Karpas-422 (cell line): ENCODE data around the gene PPP1R36. TPM values are rescaled to one million over a fixed set of nuclear protein-coding genes. Genes with fewer than 3 reads are reported as not detected.
"Not testable (repeated sequence)": the region's sequence is repeated elsewhere in the genome, so short reads cannot be mapped to it uniquely, and the experiment has no call there.

Experiments
- DNase-seq: peaks from one replicate; pipeline ENCODE4 v3.0.0-alpha.2; 2015
- H2AFZ ChIP-seq: fragments of 200-600 bp; sonication (generic); 2 replicates; pipeline ENCODE4 v1.6.1; 2014; ENCODE audit warnings: antibody characterized with exemption, low read length, mixed read lengths
- H3K27ac ChIP-seq: fragments of 200-600 bp; sonication (generic); 2 replicates; pipeline ENCODE4 v1.5.1; 2014; ENCODE audit warnings: mild to moderate bottlenecking, low read length, moderate library complexity
- H3K27me3 ChIP-seq: fragments of 200-600 bp; sonication (generic); 2 replicates; pipeline ENCODE4 v1.6.1; 2014; ENCODE audit warnings: low read length, mixed read lengths
- H3K36me3 ChIP-seq: fragments of 200-600 bp; sonication (generic); 2 replicates; pipeline ENCODE4 v1.6.1; 2014; ENCODE audit warnings: low read length, mixed read lengths; ENCODE audit not compliant: insufficient read depth
- H3K4me1 ChIP-seq: fragments of 200-600 bp; sonication (generic); 2 replicates; pipeline ENCODE4 v1.6.1; 2014; ENCODE audit warnings: mild to moderate bottlenecking, low read length, mixed read lengths
- H3K4me2 ChIP-seq: fragments of 200-600 bp; sonication (generic); 2 replicates; pipeline ENCODE4 v1.6.1; 2014; ENCODE audit warnings: low read length, low read depth, mild to moderate bottlenecking; ENCODE audit not compliant: poor library complexity, severe bottlenecking
- H3K4me3 ChIP-seq: fragments of 200-600 bp; sonication (generic); 2 replicates; pipeline ENCODE4 v1.5.1; 2014; ENCODE audit warnings: mild to moderate bottlenecking, antibody characterized with exemption, low read length, mixed read lengths
- H3K79me2 ChIP-seq: fragments of 200-600 bp; sonication (generic); 2 replicates; pipeline ENCODE4 v1.6.1; 2014; ENCODE audit warnings: mild to moderate bottlenecking, low read length, mixed read lengths
- H3K9ac ChIP-seq: fragments of 200-600 bp; sonication (generic); 2 replicates; pipeline ENCODE4 v1.6.0; 2014; ENCODE audit warnings: low read length
- H3K9me2 ChIP-seq: fragments of 200-600 bp; sonication (generic), shearing (Covaris generic); replicated peaks from 2 replicates; pipeline ENCODE4 v1.6.0; 2014; ENCODE audit warnings: mild to moderate bottlenecking, low read length, moderate library complexity; ENCODE audit not compliant: insufficient read depth
- H3K9me3 ChIP-seq: fragments of 300-700, 200-600 bp; sonication (generic); 2 replicates; pipeline ENCODE4 v1.6.1; 2014; ENCODE audit warnings: low read length, mixed read lengths
- H4K20me1 ChIP-seq: fragments of 200-600 bp; sonication (generic); 2 replicates; pipeline ENCODE4 v1.6.1; 2014; ENCODE audit warnings: mild to moderate bottlenecking, antibody characterized with exemption, low read length, low read depth; ENCODE audit not compliant: insufficient read depth
- total RNA-seq: library from RNA; depleted of rRNA; stranded (reverse); fragments of >200 nt; shearing (Covaris generic); gene quantifications from 2 replicates; pipeline ENCODE4 v1.2.3, GENCODE V29; 2014; ENCODE audit warnings: low replicate concordance

PPP1R36 gene
- total RNA-seq, 1 experiment from 2014 or later: 1.7 TPM

DNA sequence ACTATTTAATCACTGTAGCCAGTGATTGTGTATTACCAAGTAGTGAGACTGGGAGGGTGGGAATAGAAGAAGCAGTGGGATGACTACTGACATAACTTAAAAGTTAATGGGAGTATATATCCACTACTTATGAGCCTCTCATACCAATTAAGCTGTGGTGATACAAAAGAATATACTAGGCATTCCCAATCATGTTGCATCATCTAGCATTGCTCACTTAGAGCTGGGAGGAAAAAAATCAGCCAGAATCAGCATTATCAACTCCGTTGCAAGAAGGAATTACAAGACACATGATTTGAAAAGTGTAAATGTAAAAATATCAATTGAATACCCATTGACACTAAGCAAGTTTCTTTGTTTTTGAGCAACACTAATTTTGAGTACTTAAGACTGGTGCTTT is 745 bp upstream of the PPP1R36 start:
- H3K4me3 ChIP-seq: no peak overlapping the region
- no peak overlapping the region for H3K9ac ChIP-seq
- no peaks in the 10 kb centered on the region for H3K36me3 ChIP-seq
- no peaks in the 10 kb centered on the region for H4K20me1 ChIP-seq
- no peak for DNase-seq
- no peaks in the 10 kb centered on the region for H3K4me1 ChIP-seq
- no peak overlapping the region for H3K4me2 ChIP-seq
- H3K9me2 ChIP-seq: no peaks in the 10 kb centered on the region
- no peaks in the 10 kb centered on the region for H3K9me3 ChIP-seq
- no peaks in the 10 kb centered on the region for H3K27me3 ChIP-seq
- H3K79me2 ChIP-seq: no peaks in the 10 kb centered on the region
- H2AFZ ChIP-seq: no peak overlapping the region
- H3K27ac ChIP-seq: no peak overlapping the region

DNA sequence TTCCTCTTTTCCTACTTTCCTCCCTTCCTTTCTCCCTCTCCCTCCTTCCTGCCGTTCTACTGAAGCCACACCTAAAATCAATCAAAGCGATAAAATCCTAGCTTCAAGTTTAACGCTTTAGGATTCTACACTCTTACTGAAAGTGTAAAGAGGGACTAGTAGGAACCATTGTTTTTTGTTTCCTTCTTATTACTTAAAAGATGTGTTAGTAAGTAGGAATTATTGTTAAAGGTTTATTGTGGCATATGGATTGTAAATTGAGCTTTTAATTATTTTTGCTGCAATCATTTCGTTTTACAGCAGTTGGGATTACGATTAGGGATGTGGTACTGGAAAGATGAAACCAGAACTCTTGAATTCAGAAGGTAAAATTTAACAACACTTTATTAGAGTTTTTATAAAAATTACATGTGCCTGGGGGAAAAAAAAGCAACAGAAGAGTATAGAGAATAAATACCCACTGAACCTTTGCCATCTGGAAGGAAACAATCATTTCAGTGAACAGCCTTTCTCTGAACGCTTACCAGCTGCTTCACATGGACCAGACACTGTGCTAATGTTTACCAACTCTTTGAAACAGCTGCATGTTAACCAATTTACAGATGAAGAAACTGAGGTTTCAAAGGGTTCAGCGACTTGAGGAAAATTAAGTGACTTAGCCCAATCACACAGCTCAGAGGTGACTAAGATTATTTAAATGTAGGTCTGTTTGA is 1.0 kb downstream of the PPP1R36 start:
- H4K20me1 ChIP-seq: no peaks in the 10 kb centered on the region
- no peaks in the 10 kb centered on the region for H3K27me3 ChIP-seq
- H3K36me3 ChIP-seq: no peaks in the 10 kb centered on the region
- H3K9ac ChIP-seq: no peak overlapping the region
- H3K4me3 ChIP-seq: no peak overlapping the region
- DNase-seq: no peak
- no peaks in the 10 kb centered on the region for H3K9me3 ChIP-seq
- H3K9me2 ChIP-seq: no peaks in the 10 kb centered on the region
- H3K79me2 ChIP-seq: no peaks in the 10 kb centered on the region
- no peak overlapping the region for H2AFZ ChIP-seq
- H3K4me1 ChIP-seq: no peaks in the 10 kb centered on the region
- no peak overlapping the region for H3K4me2 ChIP-seq
- H3K27ac ChIP-seq: no peak overlapping the region

DNA sequence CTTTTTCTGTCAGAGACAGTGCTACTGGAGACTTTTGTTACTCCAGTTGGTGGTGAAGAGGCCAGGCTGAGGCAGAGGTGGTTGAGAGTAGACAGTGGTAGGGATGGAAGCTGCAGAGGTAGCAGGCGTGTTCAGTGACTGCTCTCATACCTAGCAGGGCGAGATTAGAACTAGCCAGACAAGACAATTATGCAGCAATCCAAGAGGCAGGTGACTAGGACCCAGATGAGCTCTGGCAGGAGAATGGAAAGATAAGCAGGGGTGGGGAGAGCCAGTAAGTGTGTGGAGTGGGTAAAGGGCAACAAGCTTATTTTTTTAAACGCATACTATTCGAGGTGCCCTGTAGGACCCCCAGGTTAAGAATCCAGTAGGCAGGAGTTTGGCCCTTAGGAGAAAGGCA is 4.8 kb downstream of the PPP1R36 start:
- H4K20me1 ChIP-seq: no peaks in the 10 kb centered on the region
- DNase-seq: no peak
- H3K79me2 ChIP-seq: no peaks in the 10 kb centered on the region
- no peaks in the 10 kb centered on the region for H3K4me1 ChIP-seq
- H3K9ac ChIP-seq: no peak overlapping the region
- H3K36me3 ChIP-seq: no peaks in the 10 kb centered on the region
- H3K27me3 ChIP-seq: no peaks in the 10 kb centered on the region
- no peak overlapping the region for H3K4me3 ChIP-seq
- no peak overlapping the region for H3K27ac ChIP-seq
- H2AFZ ChIP-seq: no peak overlapping the region
- H3K9me2 ChIP-seq: no peaks in the 10 kb centered on the region
- no peaks in the 10 kb centered on the region for H3K9me3 ChIP-seq
- H3K4me2 ChIP-seq: no peak overlapping the region

DNA sequence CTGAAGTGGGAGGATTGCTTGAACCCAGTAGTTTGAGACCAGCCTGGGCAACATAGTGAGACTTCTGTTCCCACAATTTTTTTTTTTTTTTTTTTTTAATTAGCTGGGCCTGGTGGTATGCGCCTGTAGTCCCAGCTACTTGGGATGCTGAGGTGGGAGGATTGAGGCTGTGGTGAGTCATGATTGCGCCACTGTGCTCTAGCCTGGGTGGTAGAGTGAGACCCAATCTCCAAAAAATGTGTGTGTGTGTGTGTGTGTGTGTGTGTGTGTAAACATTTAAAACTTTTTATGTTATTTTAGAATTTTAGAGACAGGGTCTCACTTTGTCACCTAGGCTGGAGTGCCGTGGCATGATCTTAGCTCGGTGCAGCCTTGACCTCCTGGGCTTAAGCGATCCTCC is 6.8 kb downstream of the PPP1R36 start:
- Histone ChIP-seq H3K27me3 (no peaks in the 10 kb centered on the region), H3K4me3 (no peak overlapping the region), H3K4me1 (no peaks in the 10 kb centered on the region), H3K9ac (no peak overlapping the region), H3K27ac (no peak overlapping the region), H3K4me2 (no peak overlapping the region), H4K20me1 (no peaks in the 10 kb centered on the region), H3K36me3 (no peaks in the 10 kb centered on the region), H3K9me2 (no peaks in the 10 kb centered on the region), H2AFZ (no peak overlapping the region), H3K79me2 (no peaks in the 10 kb centered on the region), H3K9me3 (no peaks in the 10 kb centered on the region)
- DNase-seq: no peak

DNA sequence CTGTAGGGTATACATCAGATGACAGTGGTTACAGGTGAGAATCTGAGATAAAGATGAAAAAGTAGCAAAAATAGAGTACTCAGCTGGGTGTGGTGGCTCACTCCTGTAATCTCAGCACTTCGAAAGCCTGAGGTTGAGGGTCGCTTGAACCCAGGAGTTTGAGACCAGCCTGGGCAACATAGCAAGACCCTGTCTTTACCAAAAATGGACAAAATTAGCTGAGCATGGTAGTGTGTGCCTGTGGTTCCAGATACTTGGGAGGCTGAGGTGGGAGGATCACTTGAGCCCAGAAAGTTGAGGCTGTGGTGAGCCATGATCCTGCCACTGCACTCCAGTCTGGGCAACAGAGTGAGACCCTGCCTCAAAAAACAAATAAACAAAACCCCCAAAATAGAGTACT is 8.5 kb downstream of the PPP1R36 start:
- H4K20me1 ChIP-seq, H3K9ac ChIP-seq, H3K36me3 ChIP-seq, H3K4me2 ChIP-seq, H3K79me2 ChIP-seq, H3K4me1 ChIP-seq, H3K9me2 ChIP-seq, H3K27me3 ChIP-seq, H3K27ac ChIP-seq, H2AFZ ChIP-seq, H3K4me3 ChIP-seq, H3K9me3 ChIP-seq, DNase-seq: not testable (repeated sequence)

DNA sequence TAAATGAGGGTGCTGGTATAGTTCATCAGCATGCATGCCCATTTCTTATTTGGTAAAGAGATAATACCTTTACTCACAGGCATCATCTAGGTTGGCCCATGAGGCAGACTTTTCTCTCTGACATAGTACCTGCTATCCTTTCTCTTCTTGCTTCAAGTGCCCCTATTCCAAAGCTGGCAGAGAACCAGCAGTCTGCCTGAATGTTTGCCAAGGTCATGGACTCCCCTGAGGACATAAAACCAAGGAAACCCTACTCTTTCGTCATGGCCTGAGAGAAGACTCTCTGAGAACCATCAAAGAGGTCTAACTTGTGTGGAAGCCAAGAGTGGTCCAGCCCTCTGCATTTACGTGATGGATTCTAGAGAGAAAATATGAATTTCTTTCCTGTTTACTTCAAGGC is 11.9 kb downstream of the PPP1R36 start:
- no peaks in the 10 kb centered on the region for H3K4me1 ChIP-seq
- no peak overlapping the region for H3K4me2 ChIP-seq
- no peak overlapping the region for H2AFZ ChIP-seq
- no peak overlapping the region for H3K9ac ChIP-seq
- H3K9me2 ChIP-seq: no peaks in the 10 kb centered on the region
- no peaks in the 10 kb centered on the region for H3K9me3 ChIP-seq
- H3K4me3 ChIP-seq: no peak overlapping the region
- no peaks in the 10 kb centered on the region for H3K79me2 ChIP-seq
- no peaks in the 10 kb centered on the region for H3K36me3 ChIP-seq
- H3K27ac ChIP-seq: no peak overlapping the region
- no peaks in the 10 kb centered on the region for H3K27me3 ChIP-seq
- no peak for DNase-seq
- H4K20me1 ChIP-seq: no peaks in the 10 kb centered on the region

DNA sequence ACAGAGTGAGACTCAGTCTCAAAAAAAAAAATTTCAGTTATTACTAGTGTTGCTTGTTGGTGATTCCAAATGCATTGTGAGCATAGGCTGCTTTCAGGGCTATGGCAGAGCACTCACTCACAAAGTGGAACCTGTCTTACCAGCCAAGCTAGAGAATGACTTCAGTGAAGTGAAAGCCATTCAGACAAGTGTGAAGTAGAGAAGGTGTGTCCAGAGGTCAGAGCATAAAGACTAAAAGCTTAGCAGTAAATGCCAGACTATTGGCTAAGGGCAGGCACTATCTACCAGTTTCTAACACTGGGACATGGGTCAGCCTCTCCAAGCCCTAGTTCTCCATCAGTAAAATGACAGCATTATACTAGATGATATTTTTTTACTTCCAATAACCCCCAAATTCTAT is 12.7 kb downstream of the PPP1R36 start:
- no peak overlapping the region for H3K4me2 ChIP-seq
- no peaks in the 10 kb centered on the region for H3K27me3 ChIP-seq
- H3K36me3 ChIP-seq: no peaks in the 10 kb centered on the region
- no peaks in the 10 kb centered on the region for H3K9me2 ChIP-seq
- H4K20me1 ChIP-seq: no peaks in the 10 kb centered on the region
- no peak overlapping the region for H2AFZ ChIP-seq
- H3K4me3 ChIP-seq: no peak overlapping the region
- no peak overlapping the region for H3K27ac ChIP-seq
- no peak overlapping the region for H3K9ac ChIP-seq
- DNase-seq: no peak
- H3K4me1 ChIP-seq: no peaks in the 10 kb centered on the region
- H3K9me3 ChIP-seq: no peaks in the 10 kb centered on the region
- H3K79me2 ChIP-seq: no peaks in the 10 kb centered on the region

DNA sequence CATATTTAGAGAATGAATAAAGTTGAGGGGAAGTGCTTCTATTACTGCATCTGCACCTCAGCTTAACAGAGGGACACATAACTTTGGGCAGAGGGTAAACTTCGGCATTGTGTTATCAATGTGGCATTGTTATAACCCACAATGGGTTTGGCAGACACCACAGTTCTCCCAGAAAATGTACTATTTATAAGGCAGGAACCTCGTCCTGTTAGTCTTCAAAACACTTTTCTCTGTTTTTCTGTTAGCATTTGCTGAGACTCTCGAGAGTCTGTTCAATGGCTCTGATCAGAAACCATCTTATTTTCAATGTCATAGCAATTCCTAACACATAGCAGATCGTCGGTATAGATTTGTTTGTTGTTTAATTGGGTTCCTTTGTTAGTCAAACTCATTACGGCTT is 13.9 kb downstream of the PPP1R36 start:
- H3K27me3 ChIP-seq: no peaks in the 10 kb centered on the region
- no peaks in the 10 kb centered on the region for H3K9me3 ChIP-seq
- H3K4me3 ChIP-seq: no peak overlapping the region
- no peak overlapping the region for H3K4me2 ChIP-seq
- no peaks in the 10 kb centered on the region for H3K36me3 ChIP-seq
- no peaks in the 10 kb centered on the region for H4K20me1 ChIP-seq
- no peaks in the 10 kb centered on the region for H3K79me2 ChIP-seq
- H2AFZ ChIP-seq: no peak overlapping the region
- DNase-seq: no peak
- no peak overlapping the region for H3K27ac ChIP-seq
- no peak overlapping the region for H3K9ac ChIP-seq
- H3K4me1 ChIP-seq: no peaks in the 10 kb centered on the region
- no peaks in the 10 kb centered on the region for H3K9me2 ChIP-seq
